PC-3 (cell line): ENCODE measurements around the gene DDC.

Experiments used
- CTCF ChIP-seq: fragments of 300-600 bp; sonication (generic); conservative IDR thresholded peaks from 2 replicates; pipeline ENCODE4 v1.5.1; 2017; ENCODE audit warnings: antibody characterized with exemption, low read depth, mild to moderate bottlenecking, low read length
- EZH2 ChIP-seq: fragments of 300-600 bp; sonication (generic); IDR thresholded peaks from one replicate; pipeline ENCODE4 v1.6.1; 2017; ENCODE audit warnings: antibody characterized with exemption, mild to moderate bottlenecking, low read length; ENCODE audit not compliant: unreplicated experiment
- EZH2phosphoT487 ChIP-seq: fragments of 300-600 bp; sonication (generic); IDR thresholded peaks from 2 replicates; pipeline ENCODE4 v1.6.1; 2018; ENCODE audit warnings: mild to moderate bottlenecking, antibody characterized with exemption, low read length, borderline replicate concordance

- TF ChIP-seq EZH2 (no peak), CTCF (no peak), EZH2phosphoT487 (no peak)
Measured at GRCh38 chr7:50409856-50410745, 155.1 kb downstream of the DDC start.
